ENCODE measurements around the gene MAPKAPK2.

Gene MAPKAPK2

GRCh38 chr1:206708882-206709281 lies 24.2 kb downstream of the MAPKAPK2 start:
- Histone ChIP-seq H3K27ac (ENCODE audit: insufficient read depth, low read length, poor library complexity, severe bottlenecking) (no peak overlapping the region), H3K4me1 (ENCODE audit: control insufficient read depth, insufficient read depth, low read length, poor library complexity, severe bottlenecking) (peaks cover 55% of the 10 kb centered on the region), H3K9me3 (ENCODE audit: control insufficient read depth, low read length) (no peaks in the 10 kb centered on the region), H3K27me3 (replicated peaks; ENCODE audit: control insufficient read depth, insufficient read depth, low read length, poor library complexity, severe bottlenecking) (no peaks in the 10 kb centered on the region), H3K4me3 (ENCODE audit: insufficient read depth, low read depth, low read length, poor library complexity, severe bottlenecking) (no peak overlapping the region), H3K36me3 (ENCODE audit: control insufficient read depth, insufficient read depth, low read length) (no peaks in the 10 kb centered on the region)
- no peak for DNase-seq

- no peak overlapping the region for H3K4me3 ChIP-seq (ENCODE audit: insufficient read depth, low read depth, low read length, poor library complexity, severe bottlenecking)
- no peaks in the 10 kb centered on the region for H3K36me3 ChIP-seq (ENCODE audit: control insufficient read depth, insufficient read depth, low read length)
- H3K9me3 ChIP-seq (ENCODE audit: control insufficient read depth, low read length) = no peaks in the 10 kb centered on the region
- H3K4me1 ChIP-seq (ENCODE audit: control insufficient read depth, insufficient read depth, low read length, poor library complexity, severe bottlenecking) = peaks cover 55% of the 10 kb centered on the region
- H3K27ac ChIP-seq (ENCODE audit: insufficient read depth, low read length, poor library complexity, severe bottlenecking) = no peak overlapping the region
- H3K27me3 ChIP-seq (replicated peaks; ENCODE audit: control insufficient read depth, insufficient read depth, low read length, poor library complexity, severe bottlenecking) = no peaks in the 10 kb centered on the region
- no peak for DNase-seq
Measured at GRCh38 chr1:206709322-206709721, 24.6 kb downstream of the MAPKAPK2 start.

GRCh38 chr1:206709772-206710459 lies 25.2 kb downstream of the MAPKAPK2 start:
- DNase-seq = no peak
- H3K27ac ChIP-seq (ENCODE audit: insufficient read depth, low read length, poor library complexity, severe bottlenecking) = no peak overlapping the region
- H3K4me3 ChIP-seq (ENCODE audit: insufficient read depth, low read depth, low read length, poor library complexity, severe bottlenecking) = no peak overlapping the region
- no peaks in the 10 kb centered on the region for H3K27me3 ChIP-seq (replicated peaks; ENCODE audit: control insufficient read depth, insufficient read depth, low read length, poor library complexity, severe bottlenecking)
- H3K9me3 ChIP-seq (ENCODE audit: control insufficient read depth, low read length) = no peaks in the 10 kb centered on the region
- H3K4me1 ChIP-seq (ENCODE audit: control insufficient read depth, insufficient read depth, low read length, poor library complexity, severe bottlenecking) = peaks cover 54% of the 10 kb centered on the region
- H3K36me3 ChIP-seq (ENCODE audit: control insufficient read depth, insufficient read depth, low read length) = no peaks in the 10 kb centered on the region

- DNase-seq = no peak
- no peaks in the 10 kb centered on the region for H3K36me3 ChIP-seq (ENCODE audit: control insufficient read depth, insufficient read depth, low read length)
- H3K27me3 ChIP-seq (replicated peaks; ENCODE audit: control insufficient read depth, insufficient read depth, low read length, poor library complexity, severe bottlenecking) = no peaks in the 10 kb centered on the region
- no peak overlapping the region for H3K27ac ChIP-seq (ENCODE audit: insufficient read depth, low read length, poor library complexity, severe bottlenecking)
- H3K9me3 ChIP-seq (ENCODE audit: control insufficient read depth, low read length) = no peaks in the 10 kb centered on the region
- peaks cover 55% of the 10 kb centered on the region for H3K4me1 ChIP-seq (ENCODE audit: control insufficient read depth, insufficient read depth, low read length, poor library complexity, severe bottlenecking)
- no peak overlapping the region for H3K4me3 ChIP-seq (ENCODE audit: insufficient read depth, low read depth, low read length, poor library complexity, severe bottlenecking)
Measured at GRCh38 chr1:206710460-206710823, 25.7 kb downstream of the MAPKAPK2 start.

- peak overlapping the region; percentile 7 for H3K27ac ChIP-seq (ENCODE audit: insufficient read depth, low read length, poor library complexity, severe bottlenecking)
Measured at GRCh38 chr1:206713070-206713469, 28.4 kb downstream of the MAPKAPK2 start.

GRCh38 chr1:206713910-206714312 lies 29.2 kb downstream of the MAPKAPK2 start:
- no peaks in the 10 kb centered on the region for H3K36me3 ChIP-seq (ENCODE audit: control insufficient read depth, insufficient read depth, low read length)
- no peaks in the 10 kb centered on the region for H3K27me3 ChIP-seq (replicated peaks; ENCODE audit: control insufficient read depth, insufficient read depth, low read length, poor library complexity, severe bottlenecking)
- no peak for DNase-seq
- no peak overlapping the region for H3K4me3 ChIP-seq (ENCODE audit: insufficient read depth, low read depth, low read length, poor library complexity, severe bottlenecking)
- H3K27ac ChIP-seq (ENCODE audit: insufficient read depth, low read length, poor library complexity, severe bottlenecking) = peak overlapping the region; percentile 13
- H3K9me3 ChIP-seq (ENCODE audit: control insufficient read depth, low read length) = no peaks in the 10 kb centered on the region
- peaks cover 44% of the 10 kb centered on the region for H3K4me1 ChIP-seq (ENCODE audit: control insufficient read depth, insufficient read depth, low read length, poor library complexity, severe bottlenecking)

More at GRCh38 chr1:206713070-206713469, 28.4 kb downstream of the MAPKAPK2 start:
- Histone ChIP-seq H3K27me3 (replicated peaks; ENCODE audit: control insufficient read depth, insufficient read depth, low read length, poor library complexity, severe bottlenecking) (no peaks in the 10 kb centered on the region), H3K36me3 (ENCODE audit: control insufficient read depth, insufficient read depth, low read length) (no peaks in the 10 kb centered on the region), H3K9me3 (ENCODE audit: control insufficient read depth, low read length) (no peaks in the 10 kb centered on the region), H3K4me3 (ENCODE audit: insufficient read depth, low read depth, low read length, poor library complexity, severe bottlenecking) (no peak overlapping the region), H3K4me1 (ENCODE audit: control insufficient read depth, insufficient read depth, low read length, poor library complexity, severe bottlenecking) (peaks cover 51% of the 10 kb centered on the region)
- DNase-seq = no peak

- peaks cover 46% of the 10 kb centered on the region for H3K4me1 ChIP-seq (ENCODE audit: control insufficient read depth, insufficient read depth, low read length, poor library complexity, severe bottlenecking)
- H3K36me3 ChIP-seq (ENCODE audit: control insufficient read depth, insufficient read depth, low read length) = no peaks in the 10 kb centered on the region
- H3K4me3 ChIP-seq (ENCODE audit: insufficient read depth, low read depth, low read length, poor library complexity, severe bottlenecking) = no peak overlapping the region
- DNase-seq = peak in 2 of 3 donors; percentile 39 to 50
- peak overlapping the region; percentile 64 for H3K27ac ChIP-seq (ENCODE audit: insufficient read depth, low read length, poor library complexity, severe bottlenecking)
- H3K9me3 ChIP-seq (ENCODE audit: control insufficient read depth, low read length) = no peaks in the 10 kb centered on the region
- H3K27me3 ChIP-seq (replicated peaks; ENCODE audit: control insufficient read depth, insufficient read depth, low read length, poor library complexity, severe bottlenecking) = no peaks in the 10 kb centered on the region
Measured at GRCh38 chr1:206714331-206715058, 29.8 kb downstream of the MAPKAPK2 start.

- no peaks in the 10 kb centered on the region for H3K9me3 ChIP-seq (ENCODE audit: control insufficient read depth, low read length)
- H3K27me3 ChIP-seq (replicated peaks; ENCODE audit: control insufficient read depth, insufficient read depth, low read length, poor library complexity, severe bottlenecking) = no peaks in the 10 kb centered on the region
- H3K4me1 ChIP-seq (ENCODE audit: control insufficient read depth, insufficient read depth, low read length, poor library complexity, severe bottlenecking) = peaks cover 51% of the 10 kb centered on the region
- DNase-seq = no peak
- H3K4me3 ChIP-seq (ENCODE audit: insufficient read depth, low read depth, low read length, poor library complexity, severe bottlenecking) = no peak overlapping the region
- no peaks in the 10 kb centered on the region for H3K36me3 ChIP-seq (ENCODE audit: control insufficient read depth, insufficient read depth, low read length)
- peak overlapping the region; percentile 64 for H3K27ac ChIP-seq (ENCODE audit: insufficient read depth, low read length, poor library complexity, severe bottlenecking)
Measured at GRCh38 chr1:206715120-206715519, 30.4 kb downstream of the MAPKAPK2 start.

GRCh38 chr1:206715552-206716158 lies 30.9 kb downstream of the MAPKAPK2 start:
- Histone ChIP-seq H3K9me3 (ENCODE audit: control insufficient read depth, low read length) (no peaks in the 10 kb centered on the region), H3K27ac (ENCODE audit: insufficient read depth, low read length, poor library complexity, severe bottlenecking) (peak overlapping the region; percentile 64), H3K27me3 (replicated peaks; ENCODE audit: control insufficient read depth, insufficient read depth, low read length, poor library complexity, severe bottlenecking) (no peaks in the 10 kb centered on the region), H3K4me1 (ENCODE audit: control insufficient read depth, insufficient read depth, low read length, poor library complexity, severe bottlenecking) (peaks cover 51% of the 10 kb centered on the region), H3K36me3 (ENCODE audit: control insufficient read depth, insufficient read depth, low read length) (no peaks in the 10 kb centered on the region), H3K4me3 (ENCODE audit: insufficient read depth, low read depth, low read length, poor library complexity, severe bottlenecking) (no peak overlapping the region)
- DNase-seq = peak; percentile 38 to 55 (median 47)
